ENCODE results near the gene KRTAP5-9. TPM values are rescaled to one million over a fixed set of nuclear protein-coding genes. Genes with fewer than 3 reads are reported as not detected.
"Not testable (repeated sequence)": the region's sequence is repeated elsewhere in the genome, so short reads cannot be mapped to it uniquely, and the experiment has no call there.

The KRTAP5-9 gene
- total and polyA plus RNA-seq, 9 of the 15 experiments (the other 6 are each of a cell fraction or from before 2014, with no cell fraction given) = not detected

GRCh38 chr11:71585673-71586072 lies 37.5 kb downstream of the KRTAP5-9 start:
- ATAC-seq; intact Hi-C loops (cut with micrococcal nuclease); BruUV-seq (replicated peaks); H3K9me3 ChIP-seq (replicated peaks; ENCODE audit: control insufficient read depth, insufficient read depth, low read depth, low read length); H3K4me2 ChIP-seq (ENCODE audit: insufficient read depth, low read length); H3K36me3 ChIP-seq (ENCODE audit: control insufficient read depth, insufficient read depth, low read length); POLR2A ChIA-PET; DNase-seq (ENCODE audit: extremely low read depth in 1 of 4, low spot score in 3 of 4); H3K9me1 ChIP-seq (ENCODE audit: control insufficient read depth, insufficient read depth, low read length); H3K4me3 ChIP-seq; CTCF ChIA-PET (ENCODE audit: low intra/inter-chr PET ratio); FAIRE-seq; H2AFZ ChIP-seq (ENCODE audit: low read depth, low read length); H3K27ac ChIP-seq (ENCODE audit: extremely low read depth, low read depth, low read length); H4K20me1 ChIP-seq (replicated peaks; ENCODE audit: control insufficient read depth, insufficient read depth, low read length); H3K79me2 ChIP-seq (ENCODE audit: control insufficient read depth, insufficient read depth, low read length); H3K4me1 ChIP-seq (replicated peaks in 1 of 2; ENCODE audit: control insufficient read depth in 2 of 2, insufficient read depth in 2 of 2, low read length in 2 of 2); H3K9ac ChIP-seq (ENCODE audit: insufficient read depth in 1 of 2, low read depth in 2 of 2, low read length in 2 of 2); TF ChIP-seq ETV6 (IDR thresholded peaks at IDR 0.05; ENCODE audit: borderline replicate concordance in 1 of 2, low read depth in 2 of 2, low read length in 1 of 2): not testable (repeated sequence)
- TF ChIP-seq ETV6 (CRISPR knock-in tag; IDR thresholded peaks at IDR 0.05; ENCODE audit: borderline replicate concordance) (0 out of 2 replicates have a peak, but pooled peaks have one; percentile 52), SAFB (IDR thresholded peaks at IDR 0.05; ENCODE audit: borderline replicate concordance, low read depth, low read length) (peak; percentile 51; the same call in 1 of the 2 replicates), CUX1 (CRISPR knock-in tag; IDR thresholded peaks at IDR 0.05) (peak; percentile 85; the same call in 1 of the 2 replicates), DACH1 (IDR thresholded peaks at IDR 0.05; ENCODE audit: partially characterized antibody) (peak; percentile 88)
- in situ Hi-C loops (cut with MboI) = loop anchor here (25.0 kb wide), 1 partner anchor 852 kb away; the partner anchor contains the start of gene CLPB
- 0% methylated on average over 5 of the region's 5 CpGs for WGBS (ENCODE audit: insufficient coverage, low coverage, missing lambda C conversion rate)
- H3K27me3 ChIP-seq (ENCODE audit: control insufficient read depth in 2 of 2, insufficient read depth in 2 of 2, low read length in 2 of 2) = peaks cover 2 to 26% of the 10 kb centered on the region in 2 experiments; a peak in 4 of 5 replicates

DNA sequence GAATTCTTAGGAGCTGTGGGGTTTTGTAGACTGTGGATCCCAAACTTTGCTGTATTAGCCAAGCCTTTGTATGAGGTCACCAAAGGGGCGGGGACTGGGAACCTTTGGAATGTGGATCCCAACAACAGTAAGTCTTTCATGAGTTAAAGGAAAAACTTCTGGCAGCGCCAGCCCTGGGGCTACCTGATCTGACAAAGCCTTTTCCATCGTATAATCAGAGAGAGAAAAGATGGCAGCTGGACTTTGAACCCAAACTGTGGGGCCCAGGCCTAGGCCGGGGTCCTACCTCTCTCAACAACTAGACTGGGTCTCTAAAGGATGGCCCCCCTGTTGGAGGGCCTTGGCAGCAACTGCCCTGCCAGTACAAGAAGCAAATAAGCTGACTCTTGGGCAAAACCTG lies 40.1 kb downstream of the KRTAP5-9 start:
- H3K79me2 ChIP-seq (ENCODE audit: control insufficient read depth, insufficient read depth, low read length); H3K9ac ChIP-seq (ENCODE audit: insufficient read depth in 1 of 2, low read depth in 2 of 2, low read length in 2 of 2); H3K4me3 ChIP-seq; H3K27ac ChIP-seq (ENCODE audit: extremely low read depth, low read depth, low read length); DNase-seq (ENCODE audit: extremely low read depth in 1 of 4, low spot score in 3 of 4); ATAC-seq; H2AFZ ChIP-seq (ENCODE audit: low read depth, low read length); H3K4me2 ChIP-seq (ENCODE audit: insufficient read depth, low read length); FAIRE-seq; intact Hi-C loops (cut with micrococcal nuclease); H4K20me1 ChIP-seq (replicated peaks; ENCODE audit: control insufficient read depth, insufficient read depth, low read length); H3K4me1 ChIP-seq (replicated peaks in 1 of 2; ENCODE audit: control insufficient read depth in 2 of 2, insufficient read depth in 2 of 2, low read length in 2 of 2); H3K9me3 ChIP-seq (replicated peaks; ENCODE audit: control insufficient read depth, insufficient read depth, low read depth, low read length); H3K36me3 ChIP-seq (ENCODE audit: control insufficient read depth, insufficient read depth, low read length); POLR2A ChIA-PET; H3K9me1 ChIP-seq (ENCODE audit: control insufficient read depth, insufficient read depth, low read length); BruUV-seq (replicated peaks): not testable (repeated sequence)
- CTCF ChIA-PET (ENCODE audit: low intra/inter-chr PET ratio) = interaction anchor here (0.7 kb wide), 1 partner anchor 244 kb away, joined by 3 read pairs; no protein-coding TSS in a partner anchor
- in situ Hi-C loops (cut with MboI) = loop anchor here (25.0 kb wide), 1 partner anchor 849 kb away; the partner anchor contains the start of gene CLPB
- peaks cover 2 to 11% of the 10 kb centered on the region in 2 experiments; a peak in 4 of 5 replicates for H3K27me3 ChIP-seq (ENCODE audit: control insufficient read depth in 2 of 2, insufficient read depth in 2 of 2, low read length in 2 of 2)
- WGBS (ENCODE audit: insufficient coverage, low coverage, missing lambda C conversion rate) = 2% methylated on average over 4 of the region's 4 CpGs
